ENCODE data around the gene SLC12A7. TPM values are rescaled to one million over a fixed set of nuclear protein-coding genes. Genes with fewer than 3 reads are reported as not detected.

The SLC12A7 gene
- total RNA-seq, 1 donor from 2014 or later = 80.8 TPM

DNA sequence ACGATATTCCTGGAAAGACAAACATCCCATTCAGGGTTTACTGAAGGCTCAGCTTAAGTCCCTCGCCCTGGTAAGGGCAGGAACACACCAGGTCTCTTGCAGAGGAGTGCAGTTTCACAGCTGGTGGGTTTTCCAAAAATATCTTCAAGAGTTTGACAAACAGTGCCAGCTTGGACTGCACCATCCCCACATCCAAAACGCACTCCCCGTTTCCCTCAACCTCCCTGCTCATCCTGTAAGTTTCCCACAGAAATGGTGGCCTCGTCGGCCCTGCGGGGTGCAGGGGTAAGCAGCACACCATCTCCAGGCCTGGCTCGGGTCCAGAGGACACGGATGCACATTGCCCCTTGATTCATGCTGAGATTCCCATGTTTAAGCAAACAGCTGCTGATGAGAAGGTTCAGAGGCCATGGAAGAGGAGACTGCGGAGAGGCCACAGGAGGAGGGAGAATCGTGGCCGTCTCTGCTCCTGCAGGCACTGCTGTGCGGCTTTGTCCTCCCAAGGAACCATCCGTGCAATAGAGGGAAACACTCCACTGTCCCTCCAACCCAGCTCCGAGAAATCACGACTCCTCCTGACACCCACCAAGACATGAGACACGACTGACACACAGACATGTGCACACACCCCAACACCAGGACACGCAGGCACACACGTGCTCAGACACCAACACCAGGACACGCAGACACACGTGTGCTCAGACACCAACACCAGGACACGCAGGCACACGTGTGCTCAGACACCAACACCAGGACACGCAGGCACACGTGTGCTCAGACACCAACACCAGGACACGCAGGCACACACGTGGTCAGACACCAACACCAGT, 24.0 kb upstream of the SLC12A7 start:
- Mint-ChIP-seq H3K9me3 (ENCODE audit: low read depth) (no peaks in the 10 kb centered on the region), H3K4me1 (ENCODE audit: low read depth) (no peaks in the 10 kb centered on the region), H3K27me3 (peaks cover 18% of the 10 kb centered on the region), H3K27ac (peak overlapping the region; percentile 59), H3K4me3 (ENCODE audit: low read depth) (no peak overlapping the region), H3K36me3 (ENCODE audit: insufficient read depth) (no peaks in the 10 kb centered on the region)
- TF ChIP-seq, protein P1, sequence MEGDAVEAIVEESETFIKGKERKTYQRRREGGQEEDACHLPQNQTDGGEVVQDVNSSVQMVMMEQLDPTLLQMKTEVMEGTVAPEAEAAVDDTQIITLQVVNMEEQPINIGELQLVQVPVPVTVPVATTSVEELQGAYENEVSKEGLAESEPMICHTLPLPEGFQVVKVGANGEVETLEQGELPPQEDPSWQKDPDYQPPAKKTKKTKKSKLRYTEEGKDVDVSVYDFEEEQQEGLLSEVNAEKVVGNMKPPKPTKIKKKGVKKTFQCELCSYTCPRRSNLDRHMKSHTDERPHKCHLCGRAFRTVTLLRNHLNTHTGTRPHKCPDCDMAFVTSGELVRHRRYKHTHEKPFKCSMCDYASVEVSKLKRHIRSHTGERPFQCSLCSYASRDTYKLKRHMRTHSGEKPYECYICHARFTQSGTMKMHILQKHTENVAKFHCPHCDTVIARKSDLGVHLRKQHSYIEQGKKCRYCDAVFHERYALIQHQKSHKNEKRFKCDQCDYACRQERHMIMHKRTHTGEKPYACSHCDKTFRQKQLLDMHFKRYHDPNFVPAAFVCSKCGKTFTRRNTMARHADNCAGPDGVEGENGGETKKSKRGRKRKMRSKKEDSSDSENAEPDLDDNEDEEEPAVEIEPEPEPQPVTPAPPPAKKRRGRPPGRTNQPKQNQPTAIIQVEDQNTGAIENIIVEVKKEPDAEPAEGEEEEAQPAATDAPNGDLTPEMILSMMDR (IDR thresholded peaks at IDR 0.05; ENCODE audit: unreplicated experiment) = no peak
- no peak for DNase-seq (ENCODE audit: low spot score, unreplicated experiment)

DNA sequence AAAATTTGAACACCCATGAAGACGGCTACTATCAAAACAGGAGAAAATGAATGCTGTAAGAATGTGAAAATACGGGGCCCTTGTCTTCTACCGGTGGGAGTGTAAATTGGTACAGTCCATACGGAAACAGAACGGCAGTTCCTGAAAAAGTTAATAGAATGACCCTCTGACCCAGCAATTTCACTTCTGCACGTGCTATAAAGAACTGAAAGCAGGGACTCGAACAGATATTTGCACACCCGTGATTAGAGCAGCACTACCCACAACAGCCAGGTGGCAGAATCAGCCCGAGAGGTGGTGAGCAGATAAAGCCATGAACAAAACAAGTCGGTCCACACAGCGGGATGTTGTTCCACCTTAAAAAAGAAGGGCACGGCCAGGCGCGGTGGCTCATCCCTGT, 22.6 kb upstream of the SLC12A7 start:
- Mint-ChIP-seq H3K9me3 (ENCODE audit: low read depth) (no peaks in the 10 kb centered on the region), H3K4me3 (ENCODE audit: low read depth) (no peak overlapping the region), H3K36me3 (ENCODE audit: insufficient read depth) (no peaks in the 10 kb centered on the region), H3K27ac (no peak overlapping the region), H3K27me3 (peaks cover 18% of the 10 kb centered on the region), H3K4me1 (ENCODE audit: low read depth) (peaks cover 7% of the 10 kb centered on the region)
- TF ChIP-seq, protein P1 (IDR thresholded peaks at IDR 0.05; ENCODE audit: unreplicated experiment) = peak; percentile 41
- DNase-seq (ENCODE audit: low spot score, unreplicated experiment) = no peak

DNA sequence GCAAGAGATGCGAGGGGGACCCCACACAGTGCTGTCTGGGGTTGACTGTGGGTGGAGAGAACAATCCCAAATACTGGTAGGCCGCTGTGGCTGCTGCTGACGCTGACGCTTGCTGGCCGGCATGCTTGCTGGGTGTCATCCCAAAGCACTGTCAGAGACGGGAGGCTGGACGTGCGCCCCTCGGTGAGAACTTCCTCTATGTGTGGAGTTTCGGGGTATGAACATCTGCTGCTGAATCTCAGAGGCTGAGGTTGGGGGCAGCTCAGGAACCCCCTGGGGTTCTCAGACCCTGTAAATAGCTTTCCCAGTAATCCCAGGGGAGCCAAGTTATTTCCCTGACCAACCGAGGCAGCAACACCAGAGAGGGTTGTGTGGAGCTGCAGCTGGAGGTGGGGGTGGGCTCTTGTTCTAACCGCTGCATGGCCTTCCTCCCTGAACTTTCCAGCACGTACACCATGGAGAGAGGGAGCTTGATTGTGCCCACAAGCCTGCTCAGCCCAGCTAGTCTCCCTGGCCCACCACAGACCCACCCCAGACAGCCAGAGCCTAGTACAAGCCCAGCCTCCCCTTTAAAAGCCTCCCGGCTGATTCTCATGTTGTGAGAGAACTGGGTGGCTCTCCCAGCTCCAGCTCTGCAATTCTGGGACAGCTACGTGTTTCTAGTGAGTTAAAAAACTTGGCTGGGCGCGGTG, 21.8 kb upstream of the SLC12A7 start:
- DNase-seq (ENCODE audit: low spot score, unreplicated experiment) = no peak
- Mint-ChIP-seq H3K9me3 (ENCODE audit: low read depth) (no peaks in the 10 kb centered on the region), H3K36me3 (ENCODE audit: insufficient read depth) (no peaks in the 10 kb centered on the region), H3K27ac (no peak overlapping the region), H3K4me3 (ENCODE audit: low read depth) (no peak overlapping the region), H3K27me3 (peaks cover 18% of the 10 kb centered on the region), H3K4me1 (ENCODE audit: low read depth) (peaks cover 10% of the 10 kb centered on the region)
- TF ChIP-seq, protein P1 (IDR thresholded peaks at IDR 0.05; ENCODE audit: unreplicated experiment) = no peak

DNA sequence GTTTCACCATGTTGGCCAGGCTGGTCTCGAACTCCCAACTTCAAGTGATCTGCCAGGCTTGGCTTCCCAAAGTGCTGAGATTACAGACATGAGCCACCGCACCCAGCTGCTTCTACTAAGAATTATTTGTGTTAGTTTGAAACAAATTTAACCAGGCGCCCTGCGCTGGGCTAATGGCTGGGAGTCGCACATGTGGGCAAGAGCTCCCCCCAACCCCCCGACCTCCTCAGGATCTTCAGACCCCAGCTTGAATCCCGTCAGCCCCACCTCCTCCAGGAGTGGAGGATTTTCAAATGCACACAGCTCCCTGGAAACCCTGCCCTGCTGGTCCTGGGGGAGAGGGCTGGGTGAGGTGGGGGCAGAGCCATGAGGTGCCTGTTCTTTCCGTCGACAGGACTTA, 21.2 kb upstream of the SLC12A7 start:
- peaks cover 15% of the 10 kb centered on the region for H3K4me1 Mint-ChIP-seq (ENCODE audit: low read depth)
- peaks cover 14% of the 10 kb centered on the region for H3K27me3 Mint-ChIP-seq
- no peaks in the 10 kb centered on the region for H3K36me3 Mint-ChIP-seq (ENCODE audit: insufficient read depth)
- DNase-seq (ENCODE audit: low spot score, unreplicated experiment) = no peak
- no peak overlapping the region for H3K27ac Mint-ChIP-seq
- TF ChIP-seq, protein P1 (IDR thresholded peaks at IDR 0.05; ENCODE audit: unreplicated experiment) = no peak
- no peak overlapping the region for H3K4me3 Mint-ChIP-seq (ENCODE audit: low read depth)
- H3K9me3 Mint-ChIP-seq (ENCODE audit: low read depth) = no peaks in the 10 kb centered on the region

DNA sequence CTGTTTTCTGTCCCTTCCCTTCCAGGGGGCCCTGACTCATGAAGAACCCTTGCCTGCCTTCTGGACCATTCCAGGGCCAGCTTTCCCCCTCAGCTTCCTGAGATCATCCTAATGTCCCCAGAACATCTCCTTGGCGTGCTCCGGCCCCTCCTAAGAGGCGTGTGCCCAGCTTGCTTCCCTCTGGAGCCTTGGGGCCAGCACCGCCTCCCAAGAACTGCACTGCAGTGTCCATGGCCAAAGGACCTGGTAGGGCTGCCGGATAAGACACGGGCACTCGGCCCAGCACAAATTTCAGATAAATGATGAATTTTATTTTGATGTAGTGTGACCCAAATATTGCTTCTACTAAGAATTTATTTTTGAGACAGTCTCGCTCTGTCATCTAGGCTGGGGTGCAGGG, 20.7 kb upstream of the SLC12A7 start:
- H3K27ac Mint-ChIP-seq = no peak overlapping the region
- H3K27me3 Mint-ChIP-seq = peaks cover 16% of the 10 kb centered on the region
- no peak for DNase-seq (ENCODE audit: low spot score, unreplicated experiment)
- H3K4me3 Mint-ChIP-seq (ENCODE audit: low read depth) = no peak overlapping the region
- H3K4me1 Mint-ChIP-seq (ENCODE audit: low read depth) = peaks cover 20% of the 10 kb centered on the region
- TF ChIP-seq, protein P1 (IDR thresholded peaks at IDR 0.05; ENCODE audit: unreplicated experiment) = no peak
- H3K36me3 Mint-ChIP-seq (ENCODE audit: insufficient read depth) = no peaks in the 10 kb centered on the region
- H3K9me3 Mint-ChIP-seq (ENCODE audit: low read depth) = no peaks in the 10 kb centered on the region
